Neural progenitor cell (in vitro differentiated cells): Measurements from ENCODE around the gene MED25.

Source experiments
- EZH2 ChIP-seq: fragments of 200-600 bp; sonication (generic); IDR thresholded peaks from 2 replicates; pipeline ENCODE4 v1.6.1; 2017; ENCODE audit warnings: antibody characterized with exemption, mild to moderate bottlenecking, moderate library complexity
- EZH2phosphoT487 ChIP-seq: fragments of 200-600 bp; sonication (generic); IDR thresholded peaks from 2 replicates; pipeline ENCODE4 v1.6.1; 2017; ENCODE audit warnings: antibody characterized with exemption
- TF ChIP-seq, protein P1 (sequence below): fragments of 200-600 bp; sonication (generic); IDR thresholded peaks from 2 replicates; pipeline ENCODE4 v1.5.1; 2017; ENCODE audit warnings: antibody characterized with exemption, mild to moderate bottlenecking

DNA sequence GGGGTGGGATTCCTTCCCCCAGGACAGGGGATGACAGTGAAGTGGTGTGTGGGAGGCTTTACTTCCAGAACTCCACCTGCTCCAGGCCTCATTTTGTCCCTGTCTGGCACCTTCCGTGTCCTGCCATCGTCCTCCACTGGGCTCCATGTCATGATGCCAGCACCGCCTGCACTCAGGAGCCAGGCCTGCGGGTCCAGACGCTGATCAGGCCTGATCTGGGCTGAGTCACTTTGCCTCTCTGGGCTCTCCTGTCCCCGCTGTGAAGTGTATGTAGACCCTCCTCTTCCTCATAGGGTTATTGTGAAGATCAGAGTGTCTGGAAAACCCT is 14.6 kb upstream of the MED25 start:
- TF ChIP-seq, protein P1, sequence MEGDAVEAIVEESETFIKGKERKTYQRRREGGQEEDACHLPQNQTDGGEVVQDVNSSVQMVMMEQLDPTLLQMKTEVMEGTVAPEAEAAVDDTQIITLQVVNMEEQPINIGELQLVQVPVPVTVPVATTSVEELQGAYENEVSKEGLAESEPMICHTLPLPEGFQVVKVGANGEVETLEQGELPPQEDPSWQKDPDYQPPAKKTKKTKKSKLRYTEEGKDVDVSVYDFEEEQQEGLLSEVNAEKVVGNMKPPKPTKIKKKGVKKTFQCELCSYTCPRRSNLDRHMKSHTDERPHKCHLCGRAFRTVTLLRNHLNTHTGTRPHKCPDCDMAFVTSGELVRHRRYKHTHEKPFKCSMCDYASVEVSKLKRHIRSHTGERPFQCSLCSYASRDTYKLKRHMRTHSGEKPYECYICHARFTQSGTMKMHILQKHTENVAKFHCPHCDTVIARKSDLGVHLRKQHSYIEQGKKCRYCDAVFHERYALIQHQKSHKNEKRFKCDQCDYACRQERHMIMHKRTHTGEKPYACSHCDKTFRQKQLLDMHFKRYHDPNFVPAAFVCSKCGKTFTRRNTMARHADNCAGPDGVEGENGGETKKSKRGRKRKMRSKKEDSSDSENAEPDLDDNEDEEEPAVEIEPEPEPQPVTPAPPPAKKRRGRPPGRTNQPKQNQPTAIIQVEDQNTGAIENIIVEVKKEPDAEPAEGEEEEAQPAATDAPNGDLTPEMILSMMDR: no peak
- TF ChIP-seq EZH2: no peak
- TF ChIP-seq EZH2phosphoT487: no peak
